ENCODE results near the gene TMEM14A. TPM values are rescaled to one million over a fixed set of nuclear protein-coding genes. Genes with fewer than 3 reads are reported as not detected.
"Not testable (repeated sequence)": the region's sequence is repeated elsewhere in the genome, so short reads cannot be mapped to it uniquely, and the experiment has no call there.

TMEM14A gene
- total RNA-seq, 4 donors from 2014 or later, result 12.5 to 35.8 (median 19.4) TPM; not detected in 1

DNA sequence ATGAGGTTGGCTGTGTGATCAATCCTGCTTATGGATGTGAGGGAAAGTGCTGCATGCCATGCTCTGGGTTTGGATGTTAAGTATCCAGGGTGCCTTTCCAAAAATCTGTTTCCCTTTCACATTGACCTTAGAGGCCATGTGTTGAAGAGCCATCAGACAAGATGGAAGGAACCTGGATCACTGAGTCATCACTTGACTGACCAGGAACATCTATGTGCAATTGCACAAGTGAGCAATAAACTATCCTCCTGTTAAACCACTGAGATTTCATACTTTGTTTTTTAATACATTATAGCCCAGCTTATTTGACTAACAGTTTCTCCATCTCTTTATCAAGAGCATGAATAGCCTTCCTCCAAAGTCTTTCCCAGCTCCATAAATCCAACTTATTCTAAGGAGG is 17.8 kb upstream of the TMEM14A start:
- in situ Hi-C loops (cut with MboI; ENCODE audit: low pct_ligation_motif_present in 1 of 4, low pct_unique_long_range_greater_than_20kb in 1 of 4, low sequenced_read_pairs in 3 of 4), result loop anchor here in 3 of 4 donors (25.0 kb wide), 2 partner anchors 366 to 391 kb away; partner anchors contain the start of gene MCM3 (in 2 of the 3)
- intact Hi-C loops (cut with DNase I; ENCODE audit: low total_unique reads), result loop anchor here (10.0 kb wide), 1 partner anchor 368 kb away; the partner anchor contains the start of gene MCM3

DNA sequence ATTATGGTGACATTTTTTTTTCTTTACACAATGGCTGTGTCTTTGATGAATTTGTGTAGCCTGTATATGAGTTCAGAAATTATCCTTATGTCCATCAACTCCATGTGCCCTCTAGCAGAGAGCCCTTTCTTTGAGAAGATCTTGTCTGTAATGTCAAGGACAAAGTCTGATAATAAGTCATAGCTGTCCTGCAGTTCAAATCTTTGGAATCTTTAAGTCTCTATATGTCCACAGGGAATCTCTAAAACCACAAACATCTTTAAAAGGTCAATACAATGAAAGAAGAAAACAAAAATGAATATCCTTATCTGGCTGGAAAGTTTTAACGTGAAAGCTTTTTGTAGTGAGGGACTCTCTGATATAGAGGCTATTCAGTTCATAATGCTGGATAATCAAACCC is 16.9 kb upstream of the TMEM14A start:
- Histone ChIP-seq H3K27me3 (peaks cover 3% of the 10 kb centered on the region), H3K4me1 (peaks cover 0 to 5% (median 0%) of the 10 kb centered on the region in 4 donors), H3K36me3 (no peaks in the 10 kb centered on the region), H3K9me3 (no peaks in the 10 kb centered on the region), H3K27ac (no peak overlapping the region), H3K4me3 (no peak overlapping the region)
- 95 to 100% methylated on average over 1 of the region's 1 CpG for WGBS, 2 donors (ENCODE audit: low coverage in 1 of 2)
- intact Hi-C loops (cut with DNase I; ENCODE audit: low total_unique reads), result loop anchor here (10.0 kb wide), 1 partner anchor 369 kb away; the partner anchor contains the start of gene MCM3
- DNase-seq, result no peak
- in situ Hi-C loops (cut with MboI; ENCODE audit: low pct_ligation_motif_present in 1 of 4, low pct_unique_long_range_greater_than_20kb in 1 of 4, low sequenced_read_pairs in 3 of 4), result loop anchor here in 3 of 4 donors (25.0 kb wide), 2 partner anchors 367 to 392 kb away; partner anchors contain the start of gene MCM3 (in 2 of the 3)
- TF ChIP-seq CTCF (IDR thresholded peaks at IDR 0.05) (no peak), POLR2AphosphoS5 (IDR thresholded peaks at IDR 0.05) (no peak), POLR2A (IDR thresholded peaks at IDR 0.05) (no peak), EP300 (IDR thresholded peaks at IDR 0.05; ENCODE audit: low read depth) (no peak)

More for the DNA sequence above, 17.8 kb upstream of the TMEM14A start:
- H3K27me3 ChIP-seq, result peaks cover 3% of the 10 kb centered on the region
- H3K4me1 ChIP-seq, result peaks cover 0 to 5% (median 0%) of the 10 kb centered on the region in 4 donors
- H3K9me3 ChIP-seq, result no peaks in the 10 kb centered on the region
- no peak overlapping the region for H3K27ac ChIP-seq
- H3K36me3 ChIP-seq, result no peaks in the 10 kb centered on the region
- DNase-seq, result no peak
- no peak for TF ChIP-seq POLR2A (IDR thresholded peaks at IDR 0.05)
- no peak for TF ChIP-seq CTCF (IDR thresholded peaks at IDR 0.05)
- no peak for TF ChIP-seq POLR2AphosphoS5 (IDR thresholded peaks at IDR 0.05)
- no peak for TF ChIP-seq EP300 (IDR thresholded peaks at IDR 0.05; ENCODE audit: low read depth)
- H3K4me3 ChIP-seq, result no peak overlapping the region

- no peak for DNase-seq
- no peak for TF ChIP-seq POLR2AphosphoS5 (IDR thresholded peaks at IDR 0.05)
- TF ChIP-seq EP300 (IDR thresholded peaks at IDR 0.05; ENCODE audit: low read depth), result no peak
- TF ChIP-seq CTCF (IDR thresholded peaks at IDR 0.05), result no peak
- TF ChIP-seq POLR2A (IDR thresholded peaks at IDR 0.05), result no peak
- in situ Hi-C loops (cut with MboI; ENCODE audit: low pct_ligation_motif_present in 1 of 4, low pct_unique_long_range_greater_than_20kb in 1 of 4, low sequenced_read_pairs in 3 of 4), result loop anchor here in 3 of 4 donors (25.0 kb wide), 2 partner anchors 367 to 392 kb away; partner anchors contain the start of gene MCM3 (in 2 of the 3)
- Histone ChIP-seq H3K9me3 (no peaks in the 10 kb centered on the region), H3K4me1 (peaks cover 0 to 3% (median 0%) of the 10 kb centered on the region in 4 donors), H3K27me3 (peaks cover 3% of the 10 kb centered on the region), H3K36me3 (no peaks in the 10 kb centered on the region), H3K4me3 (no peak overlapping the region), H3K27ac (no peak overlapping the region)
- intact Hi-C loops (cut with DNase I; ENCODE audit: low total_unique reads), result loop anchor here (10.0 kb wide), 1 partner anchor 370 kb away; the partner anchor contains the start of gene MCM3
- WGBS, 2 donors (ENCODE audit: low coverage in 1 of 2), result 81 to 90% methylated on average over 1 to 4 of the region's 4 CpGs
These were observed 16.3 kb upstream of the TMEM14A start for GRCh38 chr6:52654592-52654991.

GRCh38 chr6:52655941-52656340 is 15.0 kb upstream of the TMEM14A start:
- H3K4me3 ChIP-seq, H3K27me3 ChIP-seq, H3K9me3 ChIP-seq, H3K36me3 ChIP-seq, H3K4me1 ChIP-seq, H3K27ac ChIP-seq, DNase-seq: not testable (repeated sequence)
- intact Hi-C loops (cut with DNase I; ENCODE audit: low total_unique reads), result loop anchor here (10.0 kb wide), 1 partner anchor 371 kb away; the partner anchor contains the start of gene MCM3
- in situ Hi-C loops (cut with MboI; ENCODE audit: low pct_ligation_motif_present in 1 of 4, low pct_unique_long_range_greater_than_20kb in 1 of 4, low sequenced_read_pairs in 3 of 4), result loop anchor here in 3 of 4 donors (25.0 kb wide), 2 partner anchors 369 to 394 kb away; partner anchors contain the start of gene MCM3 (in 2 of the 3)
- WGBS, 2 donors (ENCODE audit: low coverage in 1 of 2), result 92% methylated on average over 10 of the region's 33 CpGs; no CpG with 5 or more reads in 1 of the 2 donors
